Fibroblast of pulmonary artery (primary cell): ENCODE data around the gene CLEC2L.

Source experiments
- DNase-seq: peaks from one replicate; pipeline ENCODE4 v3.0.0-alpha.2; 2010; ENCODE audit warnings: low read depth
- H3K4me3 ChIP-seq: replicated peaks from 2 replicates; pipeline ENCODE4 v1.5.1; 2011; ENCODE audit warnings: low read depth, mild to moderate bottlenecking, control low read depth, low read length, moderate library complexity
- CTCF ChIP-seq: IDR thresholded peaks from 2 replicates; pipeline ENCODE4 v1.5.1; 2011; ENCODE audit warnings: mild to moderate bottlenecking, control low read depth, low read length, inconsistent platforms; ENCODE audit errors: missing control alignments

The CLEC2L gene

GRCh38 chr7:139568813-139569490, 45.5 kb downstream of the CLEC2L start:
- DNase-seq: no peak

GRCh38 chr7:139570119-139570518, 46.6 kb downstream of the CLEC2L start:
- no peak for DNase-seq
- no peak overlapping the region for H3K4me3 ChIP-seq
- TF ChIP-seq CTCF: no peak

More at GRCh38 chr7:139568813-139569490, 45.5 kb downstream of the CLEC2L start:
- no peak overlapping the region for H3K4me3 ChIP-seq
- TF ChIP-seq CTCF: no peak

- TF ChIP-seq CTCF: no peak
Observed at GRCh38 chr7:139570626-139571025, 47.1 kb downstream of the CLEC2L start.

GRCh38 chr7:139571190-139571589, 47.7 kb downstream of the CLEC2L start:
- no peak for DNase-seq
- TF ChIP-seq CTCF: no peak

More at GRCh38 chr7:139570626-139571025, 47.1 kb downstream of the CLEC2L start:
- no peak overlapping the region for H3K4me3 ChIP-seq
- DNase-seq: no peak

GRCh38 chr7:139571651-139572050, 48.2 kb downstream of the CLEC2L start:
- H3K4me3 ChIP-seq: no peak overlapping the region
- TF ChIP-seq CTCF: no peak
- DNase-seq: no peak

More at GRCh38 chr7:139571190-139571589, 47.7 kb downstream of the CLEC2L start:
- H3K4me3 ChIP-seq: no peak overlapping the region

- no peak overlapping the region for H3K4me3 ChIP-seq
- no peak for DNase-seq
- no peak for TF ChIP-seq CTCF
Observed at GRCh38 chr7:139572071-139572470, 48.6 kb downstream of the CLEC2L start.
